Mesothelial cell of epicardium (in vitro differentiated cells): Measurements from ENCODE around the gene HSD17B1. TPM values are rescaled to one million over a fixed set of nuclear protein-coding genes. Genes with fewer than 3 reads are reported as not detected.
A peak's percentile ranks its signal among the peaks of the same experiment; 100 is the strongest.
"Not testable (repeated sequence)": the region's sequence is repeated elsewhere in the genome, so short reads cannot be mapped to it uniquely, and the experiment has no call there.

Experiments
- DNase-seq, 2 experiments: peaks; one replicate each; pipeline ENCODE4 v3.0.0; 2021; ENCODE audit warnings: low spot score in 2 of 2; ENCODE audit not compliant: unreplicated experiment in 2 of 2
- H3K27ac Mint-ChIP-seq: 2 replicates; pipeline ENCODE4 v1.8.0; 2021; ENCODE audit warnings: mixed read lengths
- H3K27me3 Mint-ChIP-seq: 2 replicates; pipeline ENCODE4 v1.8.0; 2021; ENCODE audit warnings: low read depth, mixed read lengths
- H3K36me3 Mint-ChIP-seq: 2 replicates; pipeline ENCODE4 v1.8.0; 2021; ENCODE audit warnings: mixed read lengths
- H3K4me1 Mint-ChIP-seq: 2 replicates; pipeline ENCODE4 v1.8.0; 2021; ENCODE audit warnings: mixed read lengths
- H3K4me3 Mint-ChIP-seq: 2 replicates; pipeline ENCODE4 v1.8.0; 2021; ENCODE audit warnings: mild to moderate bottlenecking, moderate library complexity, mixed read lengths
- H3K9me3 Mint-ChIP-seq: 2 replicates; pipeline ENCODE4 v1.8.0; 2021; ENCODE audit warnings: mixed read lengths
- total RNA-seq: library from RNA; stranded (reverse); gene quantifications from 3 replicates; pipeline ENCODE4 v1.2.1, GENCODE V29; 2021
- TF ChIP-seq, protein P1 (sequence below): fragments of 200-600 bp; sonication (generic); IDR thresholded peaks from one replicate; pipeline ENCODE4 v1.5.0; 2021; ENCODE audit warnings: antibody characterized with exemption; ENCODE audit not compliant: unreplicated experiment

Gene HSD17B1
- total RNA-seq, 1 donor from 2014 or later, result 3.0 TPM

- Mint-ChIP-seq H3K4me1 (peaks cover 11% of the 10 kb centered on the region), H3K27ac (peak overlapping the region; percentile 64), H3K36me3 (peaks cover 22% of the 10 kb centered on the region), H3K9me3 (no peaks in the 10 kb centered on the region), H3K27me3 (no peaks in the 10 kb centered on the region), H3K4me3 (no peak overlapping the region)
- TF ChIP-seq, protein P1, sequence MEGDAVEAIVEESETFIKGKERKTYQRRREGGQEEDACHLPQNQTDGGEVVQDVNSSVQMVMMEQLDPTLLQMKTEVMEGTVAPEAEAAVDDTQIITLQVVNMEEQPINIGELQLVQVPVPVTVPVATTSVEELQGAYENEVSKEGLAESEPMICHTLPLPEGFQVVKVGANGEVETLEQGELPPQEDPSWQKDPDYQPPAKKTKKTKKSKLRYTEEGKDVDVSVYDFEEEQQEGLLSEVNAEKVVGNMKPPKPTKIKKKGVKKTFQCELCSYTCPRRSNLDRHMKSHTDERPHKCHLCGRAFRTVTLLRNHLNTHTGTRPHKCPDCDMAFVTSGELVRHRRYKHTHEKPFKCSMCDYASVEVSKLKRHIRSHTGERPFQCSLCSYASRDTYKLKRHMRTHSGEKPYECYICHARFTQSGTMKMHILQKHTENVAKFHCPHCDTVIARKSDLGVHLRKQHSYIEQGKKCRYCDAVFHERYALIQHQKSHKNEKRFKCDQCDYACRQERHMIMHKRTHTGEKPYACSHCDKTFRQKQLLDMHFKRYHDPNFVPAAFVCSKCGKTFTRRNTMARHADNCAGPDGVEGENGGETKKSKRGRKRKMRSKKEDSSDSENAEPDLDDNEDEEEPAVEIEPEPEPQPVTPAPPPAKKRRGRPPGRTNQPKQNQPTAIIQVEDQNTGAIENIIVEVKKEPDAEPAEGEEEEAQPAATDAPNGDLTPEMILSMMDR, result no peak
- no peak for DNase-seq
Observed at GRCh38 chr17:42541041-42541833, 11.5 kb upstream of the HSD17B1 start.

- DNase-seq, result no peak
- Mint-ChIP-seq H3K4me3 (no peak overlapping the region), H3K9me3 (no peaks in the 10 kb centered on the region), H3K4me1 (no peaks in the 10 kb centered on the region), H3K27me3 (no peaks in the 10 kb centered on the region), H3K36me3 (peaks cover 20% of the 10 kb centered on the region), H3K27ac (no peak overlapping the region)
- TF ChIP-seq, protein P1, result no peak
Observed at GRCh38 chr17:42543190-42544079, 9.3 kb upstream of the HSD17B1 start.

DNA sequence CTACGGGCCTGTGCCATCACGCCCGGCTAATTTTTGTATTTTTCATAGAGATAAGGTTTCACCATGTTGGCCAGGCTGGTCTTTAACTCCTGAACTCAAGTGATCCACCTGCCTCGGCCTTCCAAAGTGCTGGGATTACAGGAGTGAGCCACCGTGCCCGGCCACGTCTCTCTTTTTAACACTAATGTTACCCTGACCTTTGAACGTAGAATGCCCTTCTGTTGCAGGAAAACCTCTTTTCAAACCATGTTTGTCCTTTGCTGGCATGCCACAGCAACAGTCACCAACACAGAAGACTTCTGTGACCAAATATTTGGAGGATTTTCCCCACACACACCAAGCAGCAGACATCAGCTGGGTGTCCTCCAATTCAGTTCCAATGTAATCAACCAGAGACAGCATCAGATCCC lies 7.8 kb upstream of the HSD17B1 start:
- H3K36me3 Mint-ChIP-seq, result peaks cover 14% of the 10 kb centered on the region
- no peak overlapping the region for H3K4me3 Mint-ChIP-seq
- DNase-seq, result no peak
- TF ChIP-seq, protein P1, result no peak
- H3K9me3 Mint-ChIP-seq, result no peaks in the 10 kb centered on the region
- H3K4me1 Mint-ChIP-seq, result peaks cover 4% of the 10 kb centered on the region
- peak overlapping the region; percentile 36 for H3K27ac Mint-ChIP-seq
- no peaks in the 10 kb centered on the region for H3K27me3 Mint-ChIP-seq

DNA sequence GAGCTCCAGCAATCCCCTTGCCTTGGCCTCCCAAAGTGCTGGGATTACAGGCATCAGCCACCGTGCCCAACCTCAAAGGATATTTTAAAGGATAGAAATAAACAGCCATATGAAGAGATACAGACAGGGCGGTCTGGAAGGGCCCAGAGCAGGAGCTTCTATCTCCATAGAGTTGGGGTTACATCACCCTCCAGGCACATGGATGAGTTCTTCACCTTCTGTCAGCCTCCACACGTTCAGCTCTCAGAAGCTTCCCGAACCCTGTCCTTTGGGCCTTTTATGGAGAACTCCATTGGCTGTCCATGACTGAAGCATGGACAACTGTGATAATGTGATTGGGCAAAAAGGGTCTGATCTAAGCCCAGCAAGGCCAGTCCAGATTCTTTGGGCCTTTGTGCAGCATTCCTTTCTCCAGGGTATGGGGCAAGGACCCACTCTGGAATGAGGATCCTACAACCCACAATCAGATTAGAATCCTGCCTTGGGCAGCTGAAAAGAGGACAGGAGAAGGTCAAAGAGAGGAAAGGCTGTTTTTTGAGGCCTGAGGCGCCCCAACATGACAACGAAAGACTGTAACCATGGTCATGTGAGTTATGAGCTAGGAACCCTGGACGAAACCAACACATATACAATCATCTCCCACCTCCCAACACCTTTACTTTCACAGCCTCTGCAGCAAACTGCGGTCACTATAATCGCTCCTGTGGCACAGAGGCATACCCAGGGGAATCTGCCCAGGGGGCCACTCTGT lies 6.8 kb upstream of the HSD17B1 start:
- H3K4me1 Mint-ChIP-seq, H3K36me3 Mint-ChIP-seq, H3K4me3 Mint-ChIP-seq, H3K27me3 Mint-ChIP-seq, H3K27ac Mint-ChIP-seq, DNase-seq, H3K9me3 Mint-ChIP-seq: not testable (repeated sequence)

DNA sequence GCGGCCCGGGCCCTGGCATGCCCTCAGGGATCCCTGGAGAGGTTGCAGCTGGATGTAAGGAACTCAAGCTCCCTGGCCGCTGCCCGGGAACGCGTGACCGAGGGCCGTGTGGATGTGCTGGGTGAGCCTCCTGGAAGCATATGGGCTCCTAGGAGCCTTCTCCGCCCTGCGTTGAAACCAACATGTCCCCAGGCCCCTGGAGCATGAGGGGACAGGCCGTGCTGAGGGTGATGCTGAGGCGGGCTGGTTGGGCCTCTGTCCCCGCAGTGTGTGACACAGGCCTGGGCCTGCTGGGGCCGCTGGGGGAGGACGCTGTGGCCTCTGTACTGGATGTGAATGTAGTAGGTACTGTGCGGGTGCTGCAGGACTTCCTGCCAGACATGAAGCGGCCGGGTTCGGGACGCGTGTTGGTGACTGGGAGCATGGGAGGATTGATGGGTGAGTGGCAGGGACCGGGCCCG lies 5.7 kb upstream of the HSD17B1 start:
- no peaks in the 10 kb centered on the region for H3K9me3 Mint-ChIP-seq
- H3K27me3 Mint-ChIP-seq, result no peaks in the 10 kb centered on the region
- H3K4me1 Mint-ChIP-seq, result peaks cover 6% of the 10 kb centered on the region
- DNase-seq, result no peak
- TF ChIP-seq, protein P1, result no peak
- no peak overlapping the region for H3K4me3 Mint-ChIP-seq
- H3K27ac Mint-ChIP-seq, result no peak overlapping the region
- H3K36me3 Mint-ChIP-seq, result peaks cover 2% of the 10 kb centered on the region
